A549 (cell line): ENCODE results near the gene CCDC190. TPM values are rescaled to one million over a fixed set of nuclear protein-coding genes. Genes with fewer than 3 reads are reported as not detected.

ENCODE experiments used
- ATAC-seq, 2 experiments: fragments of 200-7000 bp in 1 of 2; fragments of >200 bp in 1 of 2; cut with Nextera tagmentation in 1 of 2; cut with Tn5 transposase in 1 of 2; 3 replicates each; pipeline versions ENCODE4 v1.8.0 to v1.9.1; 2018 to 2020; ENCODE audit warnings: mild to moderate bottlenecking in 1 of 2, moderate library complexity in 1 of 2
- CTCF ChIA-PET: fragments of 300-600 bp; sonication (Branson Sonifier 250); formaldehyde crosslinking; extraction: SDS; loops from one replicate; lab custom pipeline; 2021; ENCODE audit warnings: antibody characterized with exemption, inconsistent platforms; lab: Yijun Ruan, JAX
- POLR2A ChIA-PET: fragments of 350-600 bp; formaldehyde crosslinking; extraction: SDS; loops from one replicate; lab custom pipeline; 2021; ENCODE audit warnings: antibody characterized with exemption, inconsistent platforms; lab: Yijun Ruan, JAX
- DNase-seq, 2 experiments: peaks; one replicate each; pipeline versions ENCODE4 v3.0.0 to v3.0.0-alpha.2; 2011 to 2016; ENCODE audit warnings: low read depth in 1 of 2, low spot score in 1 of 2
- FAIRE-seq: peaks from 2 replicates; lab custom pipeline; 2011; peaks lifted over from hg19 to GRCh38; lab: Jason Lieb, UNC
- H3K27ac ChIP-seq, 2 experiments: fragments of >200 bp; sonication (Bioruptor Twin); formaldehyde crosslinking; 3 replicates each; pipeline ENCODE4 v1.5.1; 2016 to 2017
- H3K4me1 ChIP-seq: fragments of >200 bp; sonication (Bioruptor Twin); formaldehyde crosslinking; 3 replicates; pipeline ENCODE4 v1.6.1; 2016
- H3K4me2 ChIP-seq: fragments of >200 bp; sonication (Bioruptor Twin); formaldehyde crosslinking; 3 replicates; pipeline ENCODE4 v1.6.1; 2016
- H3K4me3 ChIP-seq: fragments of >200 bp; sonication (Bioruptor Twin); formaldehyde crosslinking; 3 replicates; pipeline ENCODE4 v1.5.1; 2016
- H3K9me3 ChIP-seq: fragments of >200 bp; sonication (Bioruptor Twin); formaldehyde crosslinking; 3 replicates; pipeline ENCODE4 v1.6.1; 2016
- BHLHE40 ChIP-seq: IDR thresholded peaks from 2 replicates; pipeline ENCODE4 v1.6.1; 2012; ENCODE audit warnings: low read depth, low read length, inconsistent platforms
- E2F6 ChIP-seq: IDR thresholded peaks from 2 replicates; pipeline ENCODE4 v1.6.1; 2012; ENCODE audit warnings: low read depth, borderline replicate concordance
- ESRRA ChIP-seq: fragments of 150-350 bp; IDR thresholded peaks from 2 replicates; pipeline ENCODE4 v1.6.1; 2014; ENCODE audit warnings: mild to moderate bottlenecking, low read length, borderline replicate concordance
- FOSB ChIP-seq: fragments of 250-450 bp; sonication (Bioruptor Pico); IDR thresholded peaks from 2 replicates; pipeline ENCODE4 v1.5.0; 2020; ENCODE audit warnings: mild to moderate bottlenecking, moderate library complexity
- HDAC2 ChIP-seq: fragments of 200-600 bp; sonication (generic); IDR thresholded peaks from 2 replicates; pipeline ENCODE4 v1.6.1; 2016
- HOXB13 ChIP-seq: fragments of 250-450 bp; sonication (Bioruptor Pico); IDR thresholded peaks from 2 replicates; pipeline ENCODE4 v1.5.0; 2020; ENCODE audit warnings: low read depth, mild to moderate bottlenecking, moderate library complexity
- HOXB5 ChIP-seq: fragments of 250-450 bp; sonication (Bioruptor Pico); IDR thresholded peaks from 2 replicates; pipeline ENCODE4 v1.5.0; 2020; ENCODE audit warnings: mild to moderate bottlenecking, moderate library complexity
- JUNB ChIP-seq: fragments of >200 bp; sonication (Bioruptor Twin); formaldehyde crosslinking; IDR thresholded peaks from 2 replicates; pipeline ENCODE4 v1.6.1; 2016
- MAZ ChIP-seq: fragments of 150-350 bp; IDR thresholded peaks from 2 replicates; pipeline ENCODE4 v1.6.1; 2014; ENCODE audit warnings: antibody characterized with exemption, low read depth, low read length, borderline replicate concordance
- NFE2L2 ChIP-seq: fragments of 150-350 bp; conservative IDR thresholded peaks from 2 replicates; pipeline ENCODE4 v1.6.1; 2014; ENCODE audit warnings: low read length
- NR3C1 ChIP-seq: fragments of >200 bp; sonication (Bioruptor Twin); formaldehyde crosslinking; IDR thresholded peaks from 3 replicates; pipeline ENCODE4 v1.6.1; 2017
- PHF8 ChIP-seq: fragments of 200-600 bp; sonication (generic); IDR thresholded peaks from 2 replicates; pipeline ENCODE4 v1.6.1; 2016; ENCODE audit warnings: low read depth, mild to moderate bottlenecking, antibody characterized with exemption, moderate library complexity, borderline replicate concordance
- RCOR1 ChIP-seq: fragments of 150-350 bp; IDR thresholded peaks from 2 replicates; pipeline ENCODE4 v1.6.1; 2014; ENCODE audit warnings: antibody characterized with exemption, low read length, low read depth
- TFCP2L1 ChIP-seq: fragments of 250-450 bp; sonication (Bioruptor Pico); IDR thresholded peaks from 2 replicates; pipeline ENCODE4 v1.5.0; 2021; ENCODE audit warnings: mild to moderate bottlenecking
- TP53 ChIP-seq: fragments of 250-450 bp; sonication (Bioruptor Pico); IDR thresholded peaks from 2 replicates; pipeline ENCODE4 v1.5.0; 2021; ENCODE audit warnings: mild to moderate bottlenecking, moderate library complexity
- ZSCAN20 ChIP-seq: fragments of 250-450 bp; sonication (Bioruptor Pico); IDR thresholded peaks from 2 replicates; pipeline ENCODE4 v1.8.0; 2022; ENCODE audit warnings: mild to moderate bottlenecking, moderate library complexity
- WGBS: methylation state at CpG from one replicate; pipeline ENCODE4 v1.1.6; 2017; ENCODE audit errors: missing lambda C conversion rate; 5-methylcytosine and 5-hydroxymethylcytosine counted together
- polyA plus RNA-seq, 4 experiments: library from polyadenylated mRNA; depleted of rRNA in 3 of 4; stranded (reverse); fragments of >200 nt; fragmentation: RNase III in 1 of 4; extraction: RNeasy Plus Mini Kit Qiagen cat#74134 plus additional on column Dnase treatment in 1 of 4; gene quantifications; 2 replicates in 3 of 4; 3 replicates in 1 of 4; pipeline ENCODE4 v1.2.3, GENCODE V29; 2011 to 2017
- TF ChIP-seq, protein P1 (sequence below): fragments of >200 bp; sonication (Bioruptor Twin); formaldehyde crosslinking; IDR thresholded peaks from 3 replicates; pipeline ENCODE4 v1.5.1; 2016
- TF ChIP-seq, protein P2 (sequence below): fragments of 200-600 bp; sonication (generic); IDR thresholded peaks from 2 replicates; pipeline ENCODE4 v1.6.1; 2016; ENCODE audit warnings: antibody characterized with exemption, mild to moderate bottlenecking, moderate library complexity
- TF ChIP-seq, protein P3 (sequence below): fragments of >200 bp; sonication (Bioruptor Twin); formaldehyde crosslinking; IDR thresholded peaks from 3 replicates; pipeline ENCODE4 v1.6.1; 2016

CCDC190 gene
- polyA plus RNA-seq, 2 of the 4 experiments (the other 2 are of a cell fraction): not detected

DNA sequence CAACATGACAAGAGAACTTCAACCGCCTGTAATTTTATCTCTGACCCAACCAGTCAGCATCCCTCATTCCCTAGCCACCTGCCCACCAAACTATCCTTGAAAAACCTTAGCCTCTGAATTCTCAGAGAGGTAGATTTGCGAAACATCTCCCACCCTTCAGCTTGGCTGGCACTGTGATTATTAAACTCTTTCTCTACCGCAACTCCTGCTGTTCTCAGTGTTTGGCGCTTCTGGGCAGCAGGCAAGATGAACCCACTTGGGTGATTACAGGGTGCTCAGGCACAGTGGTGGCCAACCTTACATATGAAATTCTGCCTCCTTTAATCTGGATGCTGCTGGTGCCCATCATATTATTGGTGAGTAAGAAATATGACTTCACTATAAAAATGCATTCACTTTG is 22.1 kb downstream of the CCDC190 start:
- FAIRE-seq (no peak), DNase-seq (no peak), ATAC-seq (no peak)
- 52% methylated on average over 4 of the region's 4 CpGs for WGBS
- no peak overlapping the region for H3K4me2 ChIP-seq
- ChIA-PET CTCF (no interaction called here), POLR2A (no interaction called here)
- TF ChIP-seq E2F6 (no peak), JUNB (no peak), MAZ (no peak), HDAC2 (no peak), RCOR1 (no peak), NR3C1 (no peak), BHLHE40 (no peak), TP53 (CRISPR knock-in tag) (no peak), ESRRA (no peak), HOXB5 (CRISPR knock-in tag) (no peak), NFE2L2 (no peak)
- TF ChIP-seq, protein P1, sequence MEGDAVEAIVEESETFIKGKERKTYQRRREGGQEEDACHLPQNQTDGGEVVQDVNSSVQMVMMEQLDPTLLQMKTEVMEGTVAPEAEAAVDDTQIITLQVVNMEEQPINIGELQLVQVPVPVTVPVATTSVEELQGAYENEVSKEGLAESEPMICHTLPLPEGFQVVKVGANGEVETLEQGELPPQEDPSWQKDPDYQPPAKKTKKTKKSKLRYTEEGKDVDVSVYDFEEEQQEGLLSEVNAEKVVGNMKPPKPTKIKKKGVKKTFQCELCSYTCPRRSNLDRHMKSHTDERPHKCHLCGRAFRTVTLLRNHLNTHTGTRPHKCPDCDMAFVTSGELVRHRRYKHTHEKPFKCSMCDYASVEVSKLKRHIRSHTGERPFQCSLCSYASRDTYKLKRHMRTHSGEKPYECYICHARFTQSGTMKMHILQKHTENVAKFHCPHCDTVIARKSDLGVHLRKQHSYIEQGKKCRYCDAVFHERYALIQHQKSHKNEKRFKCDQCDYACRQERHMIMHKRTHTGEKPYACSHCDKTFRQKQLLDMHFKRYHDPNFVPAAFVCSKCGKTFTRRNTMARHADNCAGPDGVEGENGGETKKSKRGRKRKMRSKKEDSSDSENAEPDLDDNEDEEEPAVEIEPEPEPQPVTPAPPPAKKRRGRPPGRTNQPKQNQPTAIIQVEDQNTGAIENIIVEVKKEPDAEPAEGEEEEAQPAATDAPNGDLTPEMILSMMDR: no peak
- TF ChIP-seq, protein P2, sequence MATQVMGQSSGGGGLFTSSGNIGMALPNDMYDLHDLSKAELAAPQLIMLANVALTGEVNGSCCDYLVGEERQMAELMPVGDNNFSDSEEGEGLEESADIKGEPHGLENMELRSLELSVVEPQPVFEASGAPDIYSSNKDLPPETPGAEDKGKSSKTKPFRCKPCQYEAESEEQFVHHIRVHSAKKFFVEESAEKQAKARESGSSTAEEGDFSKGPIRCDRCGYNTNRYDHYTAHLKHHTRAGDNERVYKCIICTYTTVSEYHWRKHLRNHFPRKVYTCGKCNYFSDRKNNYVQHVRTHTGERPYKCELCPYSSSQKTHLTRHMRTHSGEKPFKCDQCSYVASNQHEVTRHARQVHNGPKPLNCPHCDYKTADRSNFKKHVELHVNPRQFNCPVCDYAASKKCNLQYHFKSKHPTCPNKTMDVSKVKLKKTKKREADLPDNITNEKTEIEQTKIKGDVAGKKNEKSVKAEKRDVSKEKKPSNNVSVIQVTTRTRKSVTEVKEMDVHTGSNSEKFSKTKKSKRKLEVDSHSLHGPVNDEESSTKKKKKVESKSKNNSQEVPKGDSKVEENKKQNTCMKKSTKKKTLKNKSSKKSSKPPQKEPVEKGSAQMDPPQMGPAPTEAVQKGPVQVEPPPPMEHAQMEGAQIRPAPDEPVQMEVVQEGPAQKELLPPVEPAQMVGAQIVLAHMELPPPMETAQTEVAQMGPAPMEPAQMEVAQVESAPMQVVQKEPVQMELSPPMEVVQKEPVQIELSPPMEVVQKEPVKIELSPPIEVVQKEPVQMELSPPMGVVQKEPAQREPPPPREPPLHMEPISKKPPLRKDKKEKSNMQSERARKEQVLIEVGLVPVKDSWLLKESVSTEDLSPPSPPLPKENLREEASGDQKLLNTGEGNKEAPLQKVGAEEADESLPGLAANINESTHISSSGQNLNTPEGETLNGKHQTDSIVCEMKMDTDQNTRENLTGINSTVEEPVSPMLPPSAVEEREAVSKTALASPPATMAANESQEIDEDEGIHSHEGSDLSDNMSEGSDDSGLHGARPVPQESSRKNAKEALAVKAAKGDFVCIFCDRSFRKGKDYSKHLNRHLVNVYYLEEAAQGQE: no peak
- H3K4me3 ChIP-seq: no peak overlapping the region
- peaks cover 7% of the 10 kb centered on the region; the same call in 2 of the 3 replicates for H3K9me3 ChIP-seq
- H3K4me1 ChIP-seq: no peaks in the 10 kb centered on the region
- H3K27ac ChIP-seq: no peak overlapping the region

DNA sequence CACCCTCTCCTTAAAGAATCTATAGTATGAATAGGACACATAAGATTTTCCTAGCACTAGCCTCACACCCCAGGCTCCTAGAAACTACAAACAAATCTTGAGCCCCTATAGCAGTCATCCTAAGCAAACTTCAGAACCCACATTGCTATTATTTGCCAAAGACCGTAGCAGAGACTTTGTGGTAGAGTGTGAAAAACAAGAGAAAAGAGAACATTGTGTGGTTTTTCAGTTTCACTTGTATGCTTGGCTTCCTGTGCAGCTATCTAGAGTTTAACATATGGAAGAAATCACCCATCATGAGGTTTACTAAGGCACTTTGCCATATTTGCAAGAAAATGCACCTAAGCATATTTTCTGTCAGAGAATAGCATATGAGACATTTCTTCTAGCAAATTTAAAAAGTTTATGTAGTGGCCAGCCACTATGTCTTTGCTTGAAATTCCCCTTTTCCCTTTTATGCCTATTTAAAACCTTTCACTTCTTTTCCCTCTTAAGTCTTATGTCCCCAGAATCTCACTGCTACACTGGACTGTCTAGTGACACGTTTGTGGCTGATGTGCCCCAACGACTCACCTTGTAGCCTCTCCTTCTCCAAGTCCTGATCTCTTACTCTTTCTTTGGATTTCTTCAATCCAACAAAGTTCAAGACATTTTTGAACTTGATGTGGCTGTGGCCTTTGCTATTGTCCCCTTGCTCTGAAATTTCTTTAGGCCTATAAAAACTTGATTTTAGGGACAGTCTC is 25.6 kb downstream of the CCDC190 start:
- CTCF ChIA-PET: interaction anchor here (1.3 to 2.7 kb wide), 4 partner anchors 12 to 340 kb away, joined by 3 to 11 read pairs (median 4); no protein-coding TSS in a partner anchor
- Histone ChIP-seq H3K4me3 (no peak overlapping the region), H3K27ac (no peak overlapping the region), H3K9me3 (peaks cover 7% of the 10 kb centered on the region; the same call in 2 of the 3 replicates), H3K4me1 (no peaks in the 10 kb centered on the region), H3K4me2 (no peak overlapping the region)
- 3% methylated on average over 3 of the region's 3 CpGs for WGBS
- no peak for FAIRE-seq
- ATAC-seq: no peak
- TF ChIP-seq, protein P3, sequence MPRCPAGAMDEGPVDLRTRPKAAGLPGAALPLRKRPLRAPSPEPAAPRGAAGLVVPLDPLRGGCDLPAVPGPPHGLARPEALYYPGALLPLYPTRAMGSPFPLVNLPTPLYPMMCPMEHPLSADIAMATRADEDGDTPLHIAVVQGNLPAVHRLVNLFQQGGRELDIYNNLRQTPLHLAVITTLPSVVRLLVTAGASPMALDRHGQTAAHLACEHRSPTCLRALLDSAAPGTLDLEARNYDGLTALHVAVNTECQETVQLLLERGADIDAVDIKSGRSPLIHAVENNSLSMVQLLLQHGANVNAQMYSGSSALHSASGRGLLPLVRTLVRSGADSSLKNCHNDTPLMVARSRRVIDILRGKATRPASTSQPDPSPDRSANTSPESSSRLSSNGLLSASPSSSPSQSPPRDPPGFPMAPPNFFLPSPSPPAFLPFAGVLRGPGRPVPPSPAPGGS: no peak
- TF ChIP-seq TFCP2L1 (no peak), FOSB (CRISPR knock-in tag) (no peak), HOXB13 (CRISPR knock-in tag) (no peak), ZSCAN20 (CRISPR knock-in tag) (no peak), PHF8 (no peak)
- POLR2A ChIA-PET: no interaction called here
- DNase-seq: no peak
